HEK293T (cell line): ENCODE results near the gene MRAP2.

Source experiments
- BHLHE40 ChIP-seq: fragments of 450-650 bp; IDR thresholded peaks from 2 replicates; pipeline ENCODE4 v1.6.1; 2016; ENCODE audit warnings: mild to moderate bottlenecking, moderate library complexity, borderline replicate concordance
- ELF4 ChIP-seq: fragments of 450-650 bp; IDR thresholded peaks from 2 replicates; pipeline ENCODE4 v1.6.1; 2017; ENCODE audit warnings: antibody characterized with exemption
- FOXA1 ChIP-seq: fragments of 450-650 bp; IDR thresholded peaks from 2 replicates; pipeline ENCODE4 v1.6.1; 2016; ENCODE audit warnings: mild to moderate bottlenecking
- FOXK2 ChIP-seq: fragments of 450-650 bp; IDR thresholded peaks from 2 replicates; pipeline ENCODE4 v1.6.1; 2016; ENCODE audit warnings: mild to moderate bottlenecking
- HDGF ChIP-seq: fragments of 450-650 bp; IDR thresholded peaks from 2 replicates; pipeline ENCODE4 v1.6.1; 2017; ENCODE audit warnings: antibody characterized with exemption, borderline replicate concordance
- L3MBTL2 ChIP-seq: fragments of 450-650 bp; conservative IDR thresholded peaks from 2 replicates; pipeline ENCODE4 v1.6.1; 2016; ENCODE audit warnings: mild to moderate bottlenecking
- NFRKB ChIP-seq: fragments of 450-650 bp; IDR thresholded peaks from 2 replicates; pipeline ENCODE4 v1.6.1; 2016; ENCODE audit warnings: mild to moderate bottlenecking, moderate library complexity
- SP1 ChIP-seq: fragments of 450-650 bp; IDR thresholded peaks from 2 replicates; pipeline ENCODE4 v1.6.1; 2017
- SUZ12 ChIP-seq: fragments of 450-650 bp; IDR thresholded peaks from 2 replicates; pipeline ENCODE4 v1.6.1; 2016; ENCODE audit warnings: mild to moderate bottlenecking

GRCh38 chr6:84017709-84018452 is 15.7 kb upstream of the MRAP2 start:
- TF ChIP-seq HDGF (no peak), SP1 (no peak), FOXK2 (no peak), L3MBTL2 (no peak), SUZ12 (no peak), FOXA1 (no peak), BHLHE40 (no peak), ELF4 (no peak), NFRKB (no peak)
